ENCODE measurements around the gene ITGA3. TPM values are rescaled to one million over a fixed set of nuclear protein-coding genes. Genes with fewer than 3 reads are reported as not detected.

Gene ITGA3
- polyA plus RNA-seq, 1 experiment: 39.9 TPM

DNA sequence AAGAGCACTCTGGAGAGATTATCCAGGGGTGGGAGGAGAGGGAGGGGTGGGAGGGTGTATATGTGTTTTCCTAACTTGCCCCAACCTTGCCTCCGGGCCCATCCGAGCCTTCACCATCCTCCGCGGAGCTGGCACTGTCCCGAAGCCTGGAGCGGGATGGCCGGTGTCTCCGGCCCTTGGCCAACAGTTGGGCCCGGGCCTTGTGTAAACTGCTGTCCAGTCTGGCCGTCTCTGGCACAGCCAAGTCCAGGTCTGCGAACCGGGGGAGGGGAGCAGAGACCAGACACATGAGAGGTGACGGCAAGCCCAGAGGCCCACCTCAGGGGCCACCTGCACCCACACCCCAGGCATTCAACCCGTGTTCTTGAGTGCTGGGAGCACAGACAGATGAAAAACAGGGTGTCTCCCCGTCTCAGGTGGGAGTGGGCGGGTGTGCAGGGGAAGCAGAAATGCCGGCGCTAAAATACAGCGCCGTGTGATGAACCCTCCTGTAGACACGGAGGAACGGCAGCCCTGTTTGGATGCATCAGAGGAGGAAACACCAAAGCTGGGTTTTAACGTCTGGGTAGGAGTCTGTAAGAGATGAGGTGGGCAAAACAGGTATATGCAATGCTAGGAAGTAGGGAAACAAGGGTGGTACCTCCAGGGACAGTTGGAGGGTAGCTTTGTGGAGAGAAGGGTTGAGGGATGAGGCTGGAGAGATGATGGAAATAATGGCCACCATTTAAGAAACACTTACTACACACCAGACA lies 62.3 kb downstream of the ITGA3 start:
- Histone ChIP-seq H3K9me3 (ENCODE audit: control insufficient read depth, insufficient read depth, low read length) (no peaks in the 10 kb centered on the region; the same call in 1 of the 2 replicates), H3K4me3 (ENCODE audit: low read depth, low read length) (no peak overlapping the region), H3K27me3 (ENCODE audit: control insufficient read depth, insufficient read depth, low read length) (peaks cover 3% of the 10 kb centered on the region), H3K27ac (ENCODE audit: low read depth, low read length) (no peak overlapping the region)
- TF ChIP-seq, protein P1, sequence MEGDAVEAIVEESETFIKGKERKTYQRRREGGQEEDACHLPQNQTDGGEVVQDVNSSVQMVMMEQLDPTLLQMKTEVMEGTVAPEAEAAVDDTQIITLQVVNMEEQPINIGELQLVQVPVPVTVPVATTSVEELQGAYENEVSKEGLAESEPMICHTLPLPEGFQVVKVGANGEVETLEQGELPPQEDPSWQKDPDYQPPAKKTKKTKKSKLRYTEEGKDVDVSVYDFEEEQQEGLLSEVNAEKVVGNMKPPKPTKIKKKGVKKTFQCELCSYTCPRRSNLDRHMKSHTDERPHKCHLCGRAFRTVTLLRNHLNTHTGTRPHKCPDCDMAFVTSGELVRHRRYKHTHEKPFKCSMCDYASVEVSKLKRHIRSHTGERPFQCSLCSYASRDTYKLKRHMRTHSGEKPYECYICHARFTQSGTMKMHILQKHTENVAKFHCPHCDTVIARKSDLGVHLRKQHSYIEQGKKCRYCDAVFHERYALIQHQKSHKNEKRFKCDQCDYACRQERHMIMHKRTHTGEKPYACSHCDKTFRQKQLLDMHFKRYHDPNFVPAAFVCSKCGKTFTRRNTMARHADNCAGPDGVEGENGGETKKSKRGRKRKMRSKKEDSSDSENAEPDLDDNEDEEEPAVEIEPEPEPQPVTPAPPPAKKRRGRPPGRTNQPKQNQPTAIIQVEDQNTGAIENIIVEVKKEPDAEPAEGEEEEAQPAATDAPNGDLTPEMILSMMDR (IDR thresholded peaks at IDR 0.05; ENCODE audit: low read depth, low read length): no peak
- POLR2A ChIA-PET: interaction anchor here (0.5 kb wide), 1 partner anchor 250 kb away, joined by 3 read pairs; no protein-coding TSS in a partner anchor
- CTCF ChIA-PET: interaction anchor here (0.9 to 3.3 kb wide), 8 partner anchors 21 to 243 kb away, joined by 3 to 19 read pairs (median 7); partner anchors contain the start of gene PDK2
- DNase-seq (ENCODE audit: low read depth, low spot score): no peak

DNA sequence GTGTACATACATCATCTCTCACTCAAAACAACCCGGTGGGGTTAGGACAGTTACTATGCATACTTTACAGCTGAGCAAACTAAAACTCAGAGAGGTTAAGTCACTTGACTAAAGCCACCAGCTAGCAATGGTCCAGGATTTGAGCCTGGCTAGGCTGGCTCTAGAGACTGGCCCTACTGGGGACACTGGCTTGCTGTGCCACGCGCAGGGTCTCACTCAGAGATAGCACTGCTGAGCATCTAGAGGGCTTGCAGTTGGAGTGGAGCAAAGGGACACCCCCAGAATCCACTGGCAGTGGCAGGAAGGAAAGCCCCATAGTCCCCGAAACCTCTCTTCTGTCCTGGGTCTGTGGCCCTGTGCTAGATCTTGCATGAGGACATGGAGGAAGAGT lies 62.9 kb downstream of the ITGA3 start:
- POLR2A ChIA-PET: interaction anchor here (0.5 kb wide), 1 partner anchor 251 kb away, joined by 3 read pairs; no protein-coding TSS in a partner anchor
- Histone ChIP-seq H3K27me3 (ENCODE audit: control insufficient read depth, insufficient read depth, low read length) (peaks cover 3% of the 10 kb centered on the region), H3K9me3 (ENCODE audit: control insufficient read depth, insufficient read depth, low read length) (no peaks in the 10 kb centered on the region; the same call in 1 of the 2 replicates), H3K27ac (ENCODE audit: low read depth, low read length) (no peak overlapping the region), H3K4me3 (ENCODE audit: low read depth, low read length) (no peak overlapping the region)
- CTCF ChIA-PET: interaction anchor here (1.4 to 3.3 kb wide), 3 partner anchors 24 to 179 kb away, joined by 9 to 19 read pairs (median 11); partner anchors contain the start of gene PDK2
- no peak for DNase-seq (ENCODE audit: low read depth, low spot score)
- TF ChIP-seq, protein P1 (IDR thresholded peaks at IDR 0.05; ENCODE audit: low read depth, low read length): no peak

DNA sequence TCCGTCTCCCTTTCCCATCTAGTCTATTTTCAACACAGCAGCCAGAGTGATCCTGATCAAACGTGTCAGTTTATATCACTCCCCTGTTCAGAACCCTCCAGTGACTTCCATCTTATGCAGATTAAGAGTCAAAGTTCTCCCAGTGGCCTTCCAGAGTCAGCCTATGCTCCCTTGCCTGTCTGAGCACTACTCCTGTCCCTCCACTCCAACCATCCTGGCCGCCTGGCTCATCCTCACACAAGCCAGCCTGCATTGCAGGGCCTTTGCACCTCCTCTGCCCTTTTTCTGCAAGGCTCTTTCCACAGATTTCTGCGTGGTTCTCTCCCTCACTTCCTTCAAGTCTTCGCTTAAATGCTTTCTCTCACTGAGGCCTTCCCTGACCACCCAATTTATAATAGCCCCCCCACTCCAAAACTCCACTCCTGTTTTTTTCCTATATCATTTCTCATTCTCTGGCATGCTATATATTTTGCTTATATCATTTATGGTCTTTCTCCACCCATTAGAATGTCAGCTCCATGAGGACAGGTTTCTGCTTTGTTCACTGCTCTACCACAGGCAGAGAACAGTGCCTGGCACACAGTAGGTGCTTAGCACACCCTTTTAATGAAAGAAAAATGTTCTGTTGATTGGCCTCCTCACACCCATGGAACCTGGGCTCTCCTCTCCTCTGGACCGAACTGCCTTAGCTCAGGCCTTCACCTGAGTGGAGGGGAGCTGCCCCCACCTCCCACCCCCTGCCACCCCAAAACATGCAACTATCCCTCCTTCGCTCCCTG lies 64.8 kb downstream of the ITGA3 start:
- POLR2A ChIA-PET: interaction anchor here (0.6 kb wide), 1 partner anchor 393 kb away, joined by 3 read pairs; no protein-coding TSS in a partner anchor

DNA sequence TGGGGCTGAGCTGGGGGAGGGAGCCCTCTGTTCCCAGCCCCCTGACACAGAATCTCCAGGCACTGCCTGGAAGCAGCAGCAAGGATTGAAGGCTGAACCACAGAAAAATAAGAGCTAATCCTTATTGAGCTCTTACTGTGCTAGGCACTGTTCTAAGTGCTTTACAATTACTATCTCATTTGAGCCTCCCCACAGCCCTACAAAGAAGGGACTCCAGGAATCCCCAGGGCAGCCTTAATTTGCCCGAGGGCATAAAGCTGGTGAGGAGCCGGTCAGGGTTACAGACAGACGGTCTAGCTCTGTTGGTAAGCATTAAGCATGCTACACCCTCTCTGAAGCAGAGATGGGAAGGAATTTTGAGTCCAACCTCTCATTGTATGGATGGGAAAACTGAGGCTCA lies 67.0 kb downstream of the ITGA3 start:
- no peak for DNase-seq (ENCODE audit: low read depth, low spot score)
- H3K27ac ChIP-seq (ENCODE audit: low read depth, low read length): no peak overlapping the region
- CTCF ChIA-PET: interaction anchor here (0.5 to 3.9 kb wide), 7 partner anchors 29 to 184 kb away, joined by 3 to 21 read pairs (median 4); partner anchors contain the start of gene PDK2
- H3K27me3 ChIP-seq (ENCODE audit: control insufficient read depth, insufficient read depth, low read length): peaks cover 3% of the 10 kb centered on the region
- no peaks in the 10 kb centered on the region; the same call in 1 of the 2 replicates for H3K9me3 ChIP-seq (ENCODE audit: control insufficient read depth, insufficient read depth, low read length)
- TF ChIP-seq, protein P1 (IDR thresholded peaks at IDR 0.05; ENCODE audit: low read depth, low read length): no peak
- POLR2A ChIA-PET: interaction anchor here (0.5 to 1.5 kb wide), 4 partner anchors 29 to 170 kb away, joined by 3 to 6 read pairs (median 4); no protein-coding TSS in a partner anchor
- H3K4me3 ChIP-seq (ENCODE audit: low read depth, low read length): no peak overlapping the region

More for the DNA sequence above, 64.8 kb downstream of the ITGA3 start:
- DNase-seq (ENCODE audit: low read depth, low spot score): no peak
- TF ChIP-seq, protein P1 (IDR thresholded peaks at IDR 0.05; ENCODE audit: low read depth, low read length): no peak
- Histone ChIP-seq H3K9me3 (ENCODE audit: control insufficient read depth, insufficient read depth, low read length) (no peaks in the 10 kb centered on the region; the same call in 1 of the 2 replicates), H3K27me3 (ENCODE audit: control insufficient read depth, insufficient read depth, low read length) (peaks cover 3% of the 10 kb centered on the region), H3K27ac (ENCODE audit: low read depth, low read length) (no peak overlapping the region), H3K4me3 (ENCODE audit: low read depth, low read length) (no peak overlapping the region)
- CTCF ChIA-PET: interaction anchor here (0.6 to 3.9 kb wide), 6 partner anchors 8 to 177 kb away, joined by 3 to 21 read pairs (median 6); partner anchors contain the start of gene PDK2
